NCI-H146 (cell line): ENCODE measurements around the gene RBM8A.
"Not testable (repeated sequence)": the region's sequence is repeated elsewhere in the genome, so short reads cannot be mapped to it uniquely, and the experiment has no call there.

Experiments used
- DNase-seq: peaks from one replicate; lab custom pipeline; 2025; lab: John Stamatoyannopoulos, UW

Gene RBM8A

GRCh38 chr1:145956781-145957442 lies 29.6 kb upstream of the RBM8A start:
- DNase-seq: no peak

- DNase-seq: no peak
Measured at GRCh38 chr1:145956361-145956760, 29.1 kb upstream of the RBM8A start.

- no peak for DNase-seq
Measured at GRCh38 chr1:145955436-145955835, 28.2 kb upstream of the RBM8A start.

- DNase-seq: no peak
Measured at GRCh38 chr1:145953861-145954260, 26.6 kb upstream of the RBM8A start.

GRCh38 chr1:145952903-145953302 lies 25.6 kb upstream of the RBM8A start:
- no peak for DNase-seq

- no peak for DNase-seq
Measured at GRCh38 chr1:145951526-145951925, 24.2 kb upstream of the RBM8A start.

- DNase-seq: no peak
Measured at GRCh38 chr1:145949219-145949618, 21.9 kb upstream of the RBM8A start.

- no peak for DNase-seq
Measured at GRCh38 chr1:145947551-145947950, 20.3 kb upstream of the RBM8A start.

- no peak for DNase-seq
Measured at GRCh38 chr1:145946477-145946986, 19.2 kb upstream of the RBM8A start.

GRCh38 chr1:145944532-145944931 lies 17.2 kb upstream of the RBM8A start:
- DNase-seq: no peak

- DNase-seq: no peak
Measured at GRCh38 chr1:145942871-145943270, 15.6 kb upstream of the RBM8A start.

- no peak for DNase-seq
Measured at GRCh38 chr1:145942405-145942804, 15.1 kb upstream of the RBM8A start.

GRCh38 chr1:145937436-145937835 lies 10.2 kb upstream of the RBM8A start:
- no peak for DNase-seq

- DNase-seq: no peak
Measured at GRCh38 chr1:145936247-145936646, 9.0 kb upstream of the RBM8A start.

GRCh38 chr1:145935708-145936107 lies 8.4 kb upstream of the RBM8A start:
- DNase-seq: no peak

GRCh38 chr1:145932522-145933009 lies 5.3 kb upstream of the RBM8A start:
- DNase-seq: not testable (repeated sequence)

GRCh38 chr1:145927916-145928643 lies 796 bp upstream of the RBM8A start:
- DNase-seq: peak; percentile 26

- DNase-seq: no peak
Measured at GRCh38 chr1:145926686-145927062, 610 bp downstream of the RBM8A start.

- no peak for DNase-seq
Measured at GRCh38 chr1:145922266-145922665, 5.0 kb downstream of the RBM8A start.

- DNase-seq: not testable (repeated sequence)
Measured at GRCh38 chr1:145920297-145920696, 7.0 kb downstream of the RBM8A start.

- peak; percentile 69 for DNase-seq
Measured at GRCh38 chr1:145918992-145919939, 8.0 kb downstream of the RBM8A start.
